ELF-1 (cell line): Measurements from ENCODE around the gene LRRC25.
A peak's percentile ranks its signal among the peaks of the same experiment; 100 is the strongest.

Experiments used
- DNase-seq: peaks from one replicate; pipeline ENCODE4 v3.0.0-alpha.2; 2016; ENCODE audit warnings: low read depth, low spot score

The LRRC25 gene

DNA sequence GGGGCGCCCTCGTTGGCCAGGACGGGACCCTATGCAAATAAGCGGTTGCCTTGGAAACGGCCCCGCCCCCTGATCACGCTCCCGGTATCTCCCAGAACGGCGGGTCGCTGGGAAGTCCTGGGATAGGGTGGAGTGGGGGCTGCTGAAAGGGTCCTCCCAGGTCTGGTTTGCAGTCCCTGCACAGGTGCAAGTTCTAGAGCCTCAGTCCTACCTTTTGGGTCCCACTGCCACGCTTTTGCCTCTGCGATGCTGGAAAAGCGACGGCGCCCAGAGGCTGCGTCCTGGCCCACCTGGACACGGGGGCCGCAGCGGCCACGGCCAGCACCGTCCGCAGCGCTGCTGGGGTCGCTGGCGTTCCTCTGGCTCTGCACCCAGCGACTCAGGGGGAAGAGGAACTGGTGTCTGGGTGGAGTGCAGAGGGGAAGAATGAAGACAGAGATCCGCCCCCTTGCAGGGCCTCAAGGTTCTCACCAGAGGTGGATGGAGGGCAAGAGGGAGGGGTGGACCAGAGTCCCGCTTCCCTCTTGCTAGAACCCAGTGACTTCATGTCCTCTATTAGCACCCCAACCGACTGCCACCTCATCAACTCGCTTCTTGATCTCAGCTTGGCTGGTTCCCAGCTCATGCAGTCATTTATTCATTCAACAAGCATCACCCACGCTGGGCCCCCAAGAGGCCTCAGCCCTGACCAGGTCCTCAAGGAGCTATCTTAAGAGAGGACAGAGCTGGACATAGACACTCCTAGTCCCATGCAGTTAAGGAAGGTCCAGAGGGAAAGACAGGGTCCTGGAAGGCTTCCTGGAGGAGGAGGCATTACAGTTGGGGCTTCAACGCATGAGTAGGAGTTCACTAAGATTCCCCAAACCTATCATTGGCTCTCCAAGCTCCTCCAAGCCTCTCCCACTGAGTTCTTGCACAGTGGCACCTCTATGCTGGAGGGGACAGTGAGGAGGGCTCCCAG is at the start of gene LRRC25:
Gene LRRC25, minus strand, starts transcription at position 381 of the 961 bp plus-strand sequence. CDS start 659 bp downstream, outside the sequence.
- peak; percentile 63 for DNase-seq

GRCh38 chr19:18446811-18447359 is 49.5 kb upstream of the LRRC25 start:
- peak; percentile 83 for DNase-seq

DNA sequence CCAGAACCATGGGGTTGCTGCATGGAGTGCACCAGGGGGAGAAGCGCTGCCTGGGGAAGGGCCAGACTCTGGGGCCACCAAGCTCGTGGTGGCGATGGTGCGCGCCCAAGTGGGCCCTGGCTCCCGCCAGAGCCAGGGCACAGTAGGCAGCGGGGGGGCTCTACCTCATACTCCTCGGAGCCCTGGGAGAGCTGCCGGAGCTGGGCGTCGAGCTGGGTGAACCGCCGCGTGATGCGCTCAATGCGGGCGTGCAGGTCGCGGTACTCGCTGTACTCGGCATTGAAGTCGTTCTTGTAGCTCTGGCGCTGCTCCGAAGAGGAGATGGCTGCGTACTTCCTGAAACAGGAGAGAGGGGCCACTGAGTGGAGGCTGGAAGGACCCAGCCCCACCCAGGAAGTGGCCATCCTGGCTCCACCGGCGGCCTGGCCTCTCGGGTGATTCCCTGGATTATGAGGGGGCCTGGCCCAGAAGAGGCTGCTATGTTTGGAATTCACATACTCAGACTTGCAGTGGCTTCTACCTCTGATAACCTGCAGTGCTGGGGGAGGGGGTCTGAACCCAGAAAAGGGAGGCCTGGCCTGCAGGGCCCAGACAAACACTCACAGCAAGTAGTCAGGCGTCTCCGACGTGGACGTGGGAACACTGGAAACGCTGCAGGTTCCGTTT is 48.9 kb upstream of the LRRC25 start:
- DNase-seq: peak; percentile 46

DNA sequence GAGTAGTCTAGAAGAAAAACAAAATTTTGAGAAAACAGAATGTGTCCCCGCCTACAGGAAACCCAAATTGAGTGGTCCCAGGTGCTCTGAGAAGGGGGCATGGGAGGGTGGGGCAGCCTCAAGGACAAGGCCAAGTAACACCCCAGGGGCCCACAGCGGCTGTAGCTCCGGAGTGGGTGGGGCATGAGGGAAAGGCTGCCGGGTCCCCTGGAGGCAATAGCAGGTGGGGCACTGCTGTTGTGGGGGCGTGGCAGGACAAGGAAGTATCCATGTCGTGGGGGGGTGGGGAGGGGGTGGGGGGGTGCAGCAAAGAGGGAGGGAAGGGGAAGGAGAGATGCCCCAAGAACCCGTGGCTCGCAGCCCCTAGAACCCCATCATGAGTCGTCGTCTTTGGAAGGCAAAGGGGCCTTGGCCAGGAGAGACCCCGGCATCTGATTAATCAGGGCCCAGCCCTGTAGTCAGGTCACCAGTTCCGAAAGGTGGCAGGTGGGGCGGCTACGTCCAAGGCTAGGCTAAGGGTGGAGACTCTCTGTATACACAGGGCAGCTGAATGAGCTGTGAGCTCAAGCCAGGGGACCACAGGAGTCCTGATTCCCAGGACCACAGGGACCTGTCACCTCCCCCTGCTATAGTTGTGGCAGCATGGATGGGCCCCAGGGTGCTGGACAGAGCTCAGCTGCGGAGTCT is 48.0 kb upstream of the LRRC25 start:
- no peak for DNase-seq

DNA sequence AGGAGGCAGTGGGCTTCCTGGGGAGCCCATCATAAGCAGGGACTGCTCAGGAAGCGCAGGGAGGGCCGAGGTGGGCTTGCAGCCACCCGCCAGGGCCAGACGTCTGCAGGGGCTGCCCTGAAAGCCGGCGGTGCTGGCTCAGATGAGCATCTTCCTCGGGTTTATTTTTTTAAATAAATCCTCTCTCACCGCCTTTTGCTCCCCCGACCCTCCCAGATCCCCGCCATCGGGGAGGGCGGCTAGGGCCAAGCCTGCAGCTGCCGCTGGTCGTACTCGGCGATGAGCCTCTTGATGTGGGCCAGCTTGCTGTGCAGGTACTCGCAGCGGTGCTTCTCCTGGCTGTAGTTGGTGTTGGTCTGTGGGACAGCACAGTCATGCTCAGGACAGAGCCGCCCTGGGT is 47.1 kb upstream of the LRRC25 start:
- no peak for DNase-seq

- no peak for DNase-seq
These were observed 46.4 kb upstream of the LRRC25 start for GRCh38 chr19:18443831-18444230.

GRCh38 chr19:18443406-18443805 is 46.0 kb upstream of the LRRC25 start:
- DNase-seq: no peak

DNA sequence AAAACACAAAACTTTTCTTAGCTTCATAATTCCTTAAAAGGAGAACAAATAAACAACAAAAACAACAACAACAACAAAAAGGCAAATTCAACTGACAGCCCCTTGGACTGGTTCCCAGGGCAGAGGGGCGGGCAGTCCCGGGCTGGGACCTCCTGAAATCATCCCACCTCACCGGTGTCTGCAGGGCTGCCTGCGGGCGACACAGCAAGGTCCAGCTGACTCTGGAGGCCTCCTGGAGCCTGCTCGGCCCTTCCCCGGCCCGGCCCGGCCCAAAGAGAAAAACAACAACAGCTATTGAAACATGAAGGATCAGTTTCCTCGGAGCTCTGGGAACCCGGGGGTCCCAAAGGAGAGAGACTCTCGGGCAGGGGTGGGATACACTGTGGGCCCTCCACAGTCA is 45.5 kb upstream of the LRRC25 start:
- no peak for DNase-seq

GRCh38 chr19:18441804-18442788 is 44.7 kb upstream of the LRRC25 start:
- DNase-seq: no peak

DNA sequence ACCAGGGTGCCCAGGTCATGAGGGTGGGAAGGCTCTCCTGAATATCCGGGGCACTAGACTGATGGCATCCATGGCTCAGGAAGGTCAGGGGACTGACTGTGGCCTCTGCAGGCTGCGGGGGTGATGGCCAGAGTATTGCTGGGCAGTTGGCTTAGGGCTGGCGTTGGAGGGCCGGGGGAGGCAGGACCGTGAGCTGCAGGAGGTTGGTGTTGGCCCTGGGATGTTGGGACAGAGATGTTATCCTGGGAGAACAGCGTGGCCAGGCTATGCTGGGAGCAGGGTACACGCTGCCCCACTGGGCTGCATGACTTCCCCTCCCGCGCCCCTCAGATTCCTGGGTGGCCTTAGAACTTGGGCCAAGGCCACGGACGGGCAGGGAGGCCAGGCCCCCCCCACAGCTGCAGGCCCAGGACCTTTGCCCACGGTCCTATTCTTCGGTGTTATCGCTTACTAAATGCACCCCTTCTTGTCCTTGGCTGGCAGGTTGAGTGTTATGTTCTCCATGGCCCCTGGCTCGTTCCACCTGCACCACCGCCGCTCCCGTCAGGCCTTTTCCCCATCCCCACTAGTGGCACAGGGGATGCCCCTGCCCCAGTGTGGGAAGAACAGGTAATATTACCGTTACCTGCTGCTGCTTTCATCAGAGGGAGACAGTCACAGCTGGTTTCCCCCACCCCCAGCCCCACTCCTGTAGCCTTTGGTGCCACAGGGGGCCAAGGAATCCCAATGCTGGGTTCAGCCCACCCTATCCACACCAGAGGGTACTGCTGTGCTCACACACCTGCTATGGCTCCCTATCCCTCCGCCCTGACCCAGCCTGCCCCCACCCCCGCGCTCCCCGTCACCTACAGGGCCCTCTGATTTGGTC is 43.7 kb upstream of the LRRC25 start:
- no peak for DNase-seq

- peak; percentile 77 for DNase-seq
These were observed 43.0 kb upstream of the LRRC25 start for GRCh38 chr19:18440415-18440877.

GRCh38 chr19:18439910-18440237 is 42.5 kb upstream of the LRRC25 start:
- no peak for DNase-seq

DNA sequence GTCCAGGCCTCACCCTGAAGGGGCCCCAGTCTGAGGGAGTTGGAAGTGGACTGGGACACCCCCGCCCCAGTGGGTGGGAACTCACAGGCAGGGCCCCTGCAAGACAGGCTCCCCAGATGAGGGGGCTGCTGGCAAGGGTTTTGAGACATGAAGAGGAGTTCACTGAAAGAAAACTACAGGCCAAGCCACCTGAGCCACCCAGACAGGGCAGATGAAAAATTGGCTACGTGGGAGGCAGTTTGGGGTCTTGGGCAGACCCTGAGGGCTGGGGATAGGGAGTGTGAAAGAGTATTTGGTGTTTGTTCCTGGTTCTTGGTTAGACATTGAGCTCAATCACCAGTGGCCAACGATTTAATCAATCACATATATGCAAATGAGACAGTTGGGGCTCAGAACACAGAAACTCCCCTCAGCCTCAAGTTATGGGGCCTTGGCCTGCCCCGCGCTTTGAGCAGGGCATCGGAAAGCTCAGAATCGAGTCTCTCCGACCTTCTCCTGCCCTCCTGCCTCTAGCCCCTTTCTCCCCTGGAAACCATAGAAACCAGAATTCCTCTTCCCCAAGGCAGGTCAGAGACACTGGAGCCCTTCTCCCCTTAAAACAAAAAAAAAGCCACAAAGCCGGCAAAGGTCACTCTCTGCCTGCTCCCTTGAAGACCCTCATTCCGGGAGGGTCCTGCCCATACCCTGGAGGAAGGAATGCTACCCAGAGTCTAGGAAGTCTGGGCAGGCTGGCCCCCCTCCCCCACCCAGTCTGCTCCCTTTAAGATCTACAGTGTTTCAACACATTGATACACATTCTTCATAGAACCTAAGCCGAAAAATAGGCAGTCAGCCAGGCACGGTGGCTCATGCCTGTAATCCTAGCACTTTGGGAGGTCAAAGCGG is 41.8 kb upstream of the LRRC25 start:
- DNase-seq: peak; percentile 81

DNA sequence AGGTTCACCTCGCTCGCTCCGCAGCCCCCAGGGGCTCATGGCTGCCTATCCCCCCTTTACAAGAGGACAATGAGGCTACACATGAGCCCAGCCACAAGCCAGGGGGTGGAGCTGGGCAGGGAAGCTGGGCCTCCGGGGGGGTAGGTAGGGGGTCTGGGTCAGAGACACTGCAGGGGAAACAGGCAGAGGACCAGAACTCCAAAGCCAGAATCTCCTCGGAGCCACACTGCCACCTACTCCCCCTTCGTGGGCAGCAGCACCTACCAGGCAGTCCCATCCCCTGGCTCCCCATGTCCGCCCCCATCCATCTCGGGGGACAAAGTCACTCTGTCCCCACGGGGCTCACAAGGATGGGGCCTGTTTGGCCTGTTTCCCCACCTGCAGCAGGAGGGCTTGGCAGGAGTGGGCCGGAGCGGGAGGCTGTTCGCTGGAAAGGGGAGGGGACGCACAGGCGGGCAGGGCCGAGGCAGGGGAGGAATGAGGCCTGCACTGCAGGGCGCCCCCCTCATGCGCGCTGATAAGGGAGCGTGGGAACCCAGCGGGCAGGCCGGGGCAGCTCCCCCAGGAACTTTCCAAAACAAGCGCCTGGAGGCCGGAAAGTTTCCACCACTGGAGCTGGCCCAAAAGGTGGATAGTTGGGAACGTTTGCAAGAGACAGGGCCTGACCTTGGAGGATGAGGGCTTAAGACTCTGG is 41.1 kb upstream of the LRRC25 start:
- peak; percentile 87 for DNase-seq

- DNase-seq: peak; percentile 66
These were observed 40.3 kb upstream of the LRRC25 start, which contains the start of gene ISYNA1 for GRCh38 chr19:18437491-18438330. ISYNA1 (minus strand) TSS chr19:18438133; CDS start chr19:18437979, 154 bp downstream.

GRCh38 chr19:18436671-18437490 is 39.5 kb upstream of the LRRC25 start:
- peak; percentile 91 for DNase-seq
